HG03469 (cell line): ENCODE measurements around the gene ZFP69.
"Not testable (repeated sequence)": the region's sequence is repeated elsewhere in the genome, so short reads cannot be mapped to it uniquely, and the experiment has no call there.

Experiments used
- ATAC-seq: cut with Tn5 transposase; IDR thresholded peaks from one replicate; pipeline ENCODE4 v1.9.1; 2021; ENCODE audit warnings: mild to moderate bottlenecking, moderate library complexity, moderate number of reproducible peaks; ENCODE audit not compliant: unreplicated experiment

Gene ZFP69

DNA sequence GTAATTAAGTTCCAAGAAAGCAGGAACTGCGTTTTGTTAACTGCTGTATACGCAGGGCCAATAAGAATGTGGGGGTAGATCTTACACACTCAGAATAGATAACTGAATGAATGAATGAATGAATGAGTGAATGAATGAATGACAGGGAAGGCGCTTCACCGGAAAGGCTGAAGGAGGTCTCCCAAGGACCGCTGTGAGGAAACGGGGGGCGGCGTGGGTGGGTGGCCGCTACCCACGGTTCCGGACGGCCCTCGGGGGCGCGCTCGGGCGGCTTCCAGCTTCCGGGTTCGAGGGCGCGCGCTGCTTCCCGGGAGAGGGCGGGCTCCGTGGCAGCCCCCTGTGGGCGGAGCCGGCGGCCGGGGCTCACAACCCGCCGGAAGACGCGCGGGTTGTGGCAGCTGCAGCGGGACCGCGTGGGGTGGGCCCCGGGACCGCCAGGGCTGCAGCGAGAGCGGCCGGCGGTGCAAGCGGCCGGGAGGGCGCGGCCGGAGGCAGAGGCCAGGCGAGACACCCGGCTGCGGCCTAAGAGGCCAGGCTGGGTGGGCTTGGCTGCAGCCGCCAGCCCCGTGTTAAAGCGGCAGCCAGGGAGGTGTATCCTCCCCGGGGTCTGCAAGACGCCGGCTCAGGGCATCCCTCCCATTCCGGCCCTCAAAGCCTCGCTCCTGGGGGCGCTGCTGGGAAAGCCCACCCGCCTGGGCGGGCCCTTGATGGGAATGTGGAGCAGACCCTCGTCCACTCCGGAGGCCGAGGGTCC, at the start of gene ZFP69:
ZFP69 (plus strand) TSS at position 367 of the 754 bp plus-strand sequence. CDS start 2,072 bp downstream, outside the sequence.
- ATAC-seq, result no peak

DNA sequence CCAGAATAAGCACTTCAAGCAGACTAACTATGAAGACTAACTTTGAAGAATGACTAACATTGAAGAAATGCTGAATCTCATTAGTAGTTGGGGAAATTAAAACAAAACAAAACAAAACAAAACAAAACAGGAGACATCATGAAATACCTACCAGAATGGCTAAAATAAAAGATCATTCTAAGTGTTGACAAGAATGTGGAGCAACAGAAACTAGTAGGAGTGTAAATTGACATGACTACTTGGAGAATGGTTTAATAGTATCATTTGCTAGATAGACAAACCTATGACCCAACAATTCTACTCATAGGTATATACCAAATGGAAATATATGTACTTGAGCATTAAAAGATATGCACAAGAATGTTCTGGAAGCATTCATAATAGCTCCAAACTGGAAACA, 45.7 kb upstream of the ZFP69 start:
- ATAC-seq, result no peak

- no peak for ATAC-seq
These were observed 44.3 kb upstream of the ZFP69 start for GRCh38 chr1:40432644-40433390.

GRCh38 chr1:40435471-40435870, 41.6 kb upstream of the ZFP69 start:
- ATAC-seq, result no peak

- ATAC-seq, result no peak
These were observed 41.2 kb upstream of the ZFP69 start for GRCh38 chr1:40435876-40436275.

DNA sequence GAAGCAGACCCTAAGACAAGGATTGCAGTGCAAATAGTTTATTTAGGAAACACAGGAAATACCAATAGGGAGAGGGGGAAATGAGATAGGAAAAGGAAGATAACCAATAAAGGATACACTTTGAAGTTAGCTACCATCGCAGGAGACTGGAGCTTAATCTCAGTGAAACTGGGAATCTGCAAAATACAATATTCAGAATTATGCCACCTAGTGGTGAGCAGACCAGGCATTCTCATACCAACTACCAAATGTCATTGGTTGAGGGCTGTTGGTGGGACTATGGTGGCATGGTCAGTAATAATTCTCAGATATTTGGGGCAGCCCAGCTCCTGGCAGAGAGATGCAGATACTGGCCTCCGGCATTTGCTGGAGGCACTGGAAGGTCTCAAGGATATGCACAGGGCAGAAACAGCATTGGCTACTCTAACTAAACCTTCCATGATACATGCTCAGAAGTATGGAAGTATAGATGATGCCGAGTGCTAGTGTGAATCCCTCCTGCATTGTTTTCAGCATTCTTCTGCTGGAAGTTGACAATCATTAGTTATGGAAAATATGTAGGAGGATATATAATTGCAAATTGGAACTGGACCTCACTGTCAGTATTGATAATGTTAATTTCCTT, 38.6 kb upstream of the ZFP69 start:
- no peak for ATAC-seq

GRCh38 chr1:40439247-40439646, 37.8 kb upstream of the ZFP69 start:
- no peak for ATAC-seq

GRCh38 chr1:40449684-40450494, 27.2 kb upstream of the ZFP69 start, which contains the start of gene ZFP69B:
Gene ZFP69B, plus strand, starts transcription at chr1:40450476. Its CDS starts 486 bp downstream, at chr1:40450962.
- peak; percentile 59 for ATAC-seq

DNA sequence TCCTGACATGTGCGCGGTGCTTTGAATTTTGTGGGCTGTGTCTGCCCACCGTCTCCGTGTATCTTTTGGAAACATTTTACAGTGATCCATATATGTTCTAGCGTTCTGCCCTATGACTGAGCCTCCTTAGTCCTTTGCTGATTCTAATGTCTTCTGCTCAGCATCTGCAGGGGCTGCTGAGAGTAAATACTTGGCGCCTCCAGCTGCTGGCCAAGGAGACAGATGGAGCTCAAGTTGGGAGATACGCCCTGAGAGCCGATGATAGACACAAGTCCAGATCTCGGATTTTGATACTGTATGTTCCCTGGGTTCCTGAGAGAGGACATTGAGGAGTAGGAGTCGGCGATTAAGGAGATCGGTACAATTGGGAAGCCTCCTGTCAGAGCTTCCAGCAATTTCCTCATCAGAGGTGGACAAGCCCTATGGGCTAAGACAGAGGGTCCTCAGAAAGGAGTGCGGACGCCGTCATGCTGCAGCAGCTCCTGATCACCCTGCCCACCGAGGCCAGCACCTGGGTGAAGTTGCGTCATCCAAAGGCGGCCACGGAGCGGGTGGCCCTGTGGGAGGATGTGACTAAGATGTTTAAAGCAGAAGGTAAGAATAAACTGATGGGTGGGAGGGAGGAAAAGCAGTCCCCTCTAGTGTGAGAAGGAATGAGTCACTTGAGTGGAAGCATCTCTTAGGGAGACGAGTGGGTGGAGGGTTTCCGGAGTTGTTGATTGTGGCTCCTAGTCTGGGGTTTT, 26.4 kb upstream of the ZFP69 start:
- ATAC-seq, result peak; percentile 35

DNA sequence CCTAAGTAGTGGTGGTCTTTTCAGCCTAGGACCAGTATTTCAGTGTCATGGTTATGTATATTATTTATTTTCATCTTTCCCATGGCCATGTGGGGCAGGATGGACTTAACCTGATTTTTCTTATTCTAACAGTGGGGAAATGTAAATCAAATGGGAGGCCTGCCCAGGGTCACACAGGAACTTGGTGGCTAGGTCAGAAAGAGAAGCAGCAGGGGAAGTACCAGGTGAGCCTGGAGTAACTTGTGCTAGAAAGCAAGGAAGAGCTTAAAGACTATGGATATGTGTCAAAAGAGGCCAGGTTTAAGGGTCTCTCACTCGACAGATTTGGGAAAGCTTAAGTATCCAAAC, 25.9 kb upstream of the ZFP69 start:
- no peak for ATAC-seq

GRCh38 chr1:40454873-40455272, 22.2 kb upstream of the ZFP69 start:
- no peak for ATAC-seq

DNA sequence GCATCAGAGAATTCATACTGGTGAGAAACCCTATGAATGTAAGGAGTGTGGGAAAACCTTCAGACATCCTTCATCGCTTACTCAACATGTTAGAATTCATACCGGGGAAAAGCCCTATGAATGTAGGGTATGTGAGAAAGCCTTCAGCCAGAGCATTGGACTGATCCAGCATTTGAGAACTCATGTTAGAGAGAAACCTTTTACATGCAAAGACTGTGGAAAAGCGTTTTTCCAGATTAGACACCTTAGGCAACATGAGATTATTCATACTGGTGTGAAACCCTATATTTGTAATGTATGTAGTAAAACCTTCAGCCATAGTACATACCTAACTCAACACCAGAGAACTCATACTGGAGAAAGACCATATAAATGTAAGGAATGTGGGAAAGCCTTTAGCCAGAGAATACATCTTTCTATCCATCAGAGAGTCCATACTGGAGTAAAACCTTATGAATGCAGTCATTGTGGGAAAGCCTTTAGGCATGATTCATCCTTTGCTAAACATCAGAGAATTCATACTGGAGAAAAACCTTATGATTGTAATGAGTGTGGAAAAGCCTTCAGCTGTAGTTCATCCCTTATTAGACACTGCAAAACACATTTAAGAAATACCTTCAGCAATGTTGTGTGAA, 14.0 kb upstream of the ZFP69 start:
- no peak for ATAC-seq

GRCh38 chr1:40469327-40469726, 7.8 kb upstream of the ZFP69 start:
- ATAC-seq, result no peak

- no peak for ATAC-seq
These were observed 1.8 kb upstream of the ZFP69 start for GRCh38 chr1:40475268-40475667.

- no peak for ATAC-seq
These were observed 576 bp downstream of the ZFP69 start for GRCh38 chr1:40477678-40478053.

DNA sequence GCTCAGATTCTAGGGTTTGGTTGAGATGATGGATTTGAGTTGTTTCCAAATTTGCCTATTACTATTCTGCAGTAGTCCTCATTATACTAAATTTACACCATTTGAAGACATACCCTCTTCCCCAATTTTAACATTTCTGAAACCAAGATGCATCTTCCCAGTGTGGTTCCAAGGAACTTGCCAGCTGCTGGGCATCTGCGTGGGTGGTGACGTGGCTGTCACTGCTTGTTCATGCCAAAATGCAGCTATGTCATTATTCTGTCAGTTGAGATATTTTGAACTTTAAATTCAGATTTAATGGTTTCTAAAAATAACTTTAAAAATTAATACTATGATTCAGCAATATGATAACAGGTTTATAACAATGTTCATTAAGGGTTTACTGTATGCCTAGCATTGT, 1.2 kb downstream of the ZFP69 start:
- ATAC-seq, result no peak

DNA sequence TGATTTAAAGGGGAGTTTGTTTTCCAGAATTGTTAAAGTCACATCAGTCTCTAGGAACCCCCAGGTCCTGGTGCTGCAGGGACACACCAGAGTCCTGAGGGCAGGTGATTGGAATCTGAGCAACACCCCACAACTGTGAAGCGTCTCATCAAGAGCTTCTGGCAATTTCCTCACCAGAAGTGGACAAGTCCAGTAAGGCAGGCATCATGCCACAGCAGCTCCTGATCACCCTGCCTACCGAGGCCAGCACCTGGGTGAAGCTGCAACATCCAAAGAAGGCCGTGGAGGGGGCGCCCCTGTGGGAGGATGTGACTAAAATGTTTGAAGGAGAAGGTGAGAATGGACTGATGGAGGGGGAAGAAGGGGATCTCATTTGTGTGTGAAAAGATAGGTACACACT, 2.1 kb downstream of the ZFP69 start:
- ATAC-seq, result no peak

DNA sequence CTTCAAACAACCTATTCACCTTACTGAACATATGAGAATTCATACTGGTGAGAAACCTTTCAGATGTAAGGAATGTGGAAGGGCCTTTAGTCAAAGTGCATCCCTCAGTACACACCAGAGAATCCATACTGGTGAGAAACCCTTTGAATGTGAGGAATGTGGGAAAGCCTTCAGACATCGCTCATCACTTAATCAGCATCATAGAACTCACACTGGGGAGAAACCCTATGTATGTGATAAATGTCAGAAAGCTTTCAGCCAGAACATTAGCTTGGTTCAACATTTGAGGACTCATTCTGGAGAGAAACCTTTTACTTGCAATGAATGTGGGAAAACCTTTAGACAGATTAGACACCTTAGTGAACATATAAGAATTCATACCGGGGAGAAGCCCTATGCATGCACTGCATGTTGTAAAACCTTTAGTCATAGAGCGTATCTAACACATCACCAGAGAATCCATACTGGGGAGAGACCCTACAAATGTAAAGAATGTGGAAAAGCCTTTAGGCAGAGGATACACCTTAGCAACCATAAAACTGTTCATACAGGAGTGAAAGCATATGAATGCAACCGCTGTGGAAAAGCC, 18.3 kb downstream of the ZFP69 start:
- no peak for ATAC-seq

DNA sequence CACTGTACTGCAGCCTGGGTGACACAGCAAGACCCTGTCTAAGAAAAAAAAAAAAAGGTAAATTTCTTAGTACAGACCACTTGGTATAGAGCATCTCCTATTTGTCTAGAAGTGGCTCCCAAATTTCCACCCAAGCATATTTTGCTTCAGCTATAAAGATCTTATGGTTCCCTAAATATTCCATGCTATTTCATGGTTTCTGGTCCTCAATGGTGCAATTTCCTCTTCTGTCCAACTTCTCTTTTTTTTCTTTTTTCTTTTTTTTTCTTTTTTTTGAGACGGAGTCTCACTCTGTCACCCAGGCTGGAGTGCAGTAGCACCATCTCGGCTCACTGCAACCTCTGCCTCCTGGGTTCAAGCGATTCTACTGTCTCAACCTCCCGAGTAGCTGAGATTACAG, 25.6 kb downstream of the ZFP69 start:
- ATAC-seq, result not testable (repeated sequence)

DNA sequence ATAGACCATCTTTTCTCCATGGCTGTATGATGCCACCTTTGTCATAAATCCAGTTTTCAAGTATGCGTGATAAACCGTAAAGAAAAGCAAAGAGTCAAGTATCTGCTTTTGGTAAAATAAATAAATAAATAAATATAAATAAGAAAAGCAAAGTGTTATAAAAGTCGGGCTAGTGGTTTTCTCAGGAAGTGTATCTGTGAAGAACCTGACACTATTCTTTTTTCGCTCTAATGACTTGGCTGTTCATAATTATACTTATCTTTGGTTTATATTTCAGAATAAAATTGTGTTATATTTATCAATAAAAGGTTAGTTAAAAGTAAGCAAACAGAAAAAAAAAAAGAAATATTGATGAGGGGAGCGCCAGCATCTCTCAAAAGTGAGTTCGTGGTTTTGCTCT, 30.9 kb downstream of the ZFP69 start:
- no peak for ATAC-seq
